ENCODE results near the gene AP3B2.

GRCh38 chr15:82666606-82667005, 43.1 kb downstream of the AP3B2 start:
- TF ChIP-seq CTCF (IDR thresholded peaks at IDR 0.05 in 2 of 3, conservative IDR thresholded peaks at IDR 0.05 in 1 of 3; ENCODE audit: borderline replicate concordance in 1 of 3, insufficient read depth in 1 of 3, low read depth in 2 of 3, low read length in 2 of 3) (no peak), MAX (IDR thresholded peaks at IDR 0.05) (no peak), POLR2A (IDR thresholded peaks at IDR 0.05; ENCODE audit: borderline replicate concordance, extremely low read depth, insufficient read depth, insufficient read length) (no peak), JUND (IDR thresholded peaks at IDR 0.05) (no peak), TCF7L2 (IDR thresholded peaks at IDR 0.05; ENCODE audit: borderline replicate concordance, extremely low read depth, insufficient read depth, insufficient read length) (no peak)
- TF ChIP-seq, protein P1, sequence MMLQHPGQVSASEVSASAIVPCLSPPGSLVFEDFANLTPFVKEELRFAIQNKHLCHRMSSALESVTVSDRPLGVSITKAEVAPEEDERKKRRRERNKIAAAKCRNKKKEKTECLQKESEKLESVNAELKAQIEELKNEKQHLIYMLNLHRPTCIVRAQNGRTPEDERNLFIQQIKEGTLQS (IDR thresholded peaks at IDR 0.05): no peak
- TF ChIP-seq, protein P2, sequence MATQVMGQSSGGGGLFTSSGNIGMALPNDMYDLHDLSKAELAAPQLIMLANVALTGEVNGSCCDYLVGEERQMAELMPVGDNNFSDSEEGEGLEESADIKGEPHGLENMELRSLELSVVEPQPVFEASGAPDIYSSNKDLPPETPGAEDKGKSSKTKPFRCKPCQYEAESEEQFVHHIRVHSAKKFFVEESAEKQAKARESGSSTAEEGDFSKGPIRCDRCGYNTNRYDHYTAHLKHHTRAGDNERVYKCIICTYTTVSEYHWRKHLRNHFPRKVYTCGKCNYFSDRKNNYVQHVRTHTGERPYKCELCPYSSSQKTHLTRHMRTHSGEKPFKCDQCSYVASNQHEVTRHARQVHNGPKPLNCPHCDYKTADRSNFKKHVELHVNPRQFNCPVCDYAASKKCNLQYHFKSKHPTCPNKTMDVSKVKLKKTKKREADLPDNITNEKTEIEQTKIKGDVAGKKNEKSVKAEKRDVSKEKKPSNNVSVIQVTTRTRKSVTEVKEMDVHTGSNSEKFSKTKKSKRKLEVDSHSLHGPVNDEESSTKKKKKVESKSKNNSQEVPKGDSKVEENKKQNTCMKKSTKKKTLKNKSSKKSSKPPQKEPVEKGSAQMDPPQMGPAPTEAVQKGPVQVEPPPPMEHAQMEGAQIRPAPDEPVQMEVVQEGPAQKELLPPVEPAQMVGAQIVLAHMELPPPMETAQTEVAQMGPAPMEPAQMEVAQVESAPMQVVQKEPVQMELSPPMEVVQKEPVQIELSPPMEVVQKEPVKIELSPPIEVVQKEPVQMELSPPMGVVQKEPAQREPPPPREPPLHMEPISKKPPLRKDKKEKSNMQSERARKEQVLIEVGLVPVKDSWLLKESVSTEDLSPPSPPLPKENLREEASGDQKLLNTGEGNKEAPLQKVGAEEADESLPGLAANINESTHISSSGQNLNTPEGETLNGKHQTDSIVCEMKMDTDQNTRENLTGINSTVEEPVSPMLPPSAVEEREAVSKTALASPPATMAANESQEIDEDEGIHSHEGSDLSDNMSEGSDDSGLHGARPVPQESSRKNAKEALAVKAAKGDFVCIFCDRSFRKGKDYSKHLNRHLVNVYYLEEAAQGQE (IDR thresholded peaks at IDR 0.05; ENCODE audit: low read depth): no peak

Data from HCT116 (cell line).